HG02588 (cell line): Measurements from ENCODE around the gene KCNK18.

Experiments
- ATAC-seq: cut with Tn5 transposase; IDR thresholded peaks from one replicate; pipeline ENCODE4 v1.9.1; 2021; ENCODE audit warnings: mild to moderate bottlenecking, moderate library complexity; ENCODE audit not compliant: unreplicated experiment

Gene KCNK18

DNA sequence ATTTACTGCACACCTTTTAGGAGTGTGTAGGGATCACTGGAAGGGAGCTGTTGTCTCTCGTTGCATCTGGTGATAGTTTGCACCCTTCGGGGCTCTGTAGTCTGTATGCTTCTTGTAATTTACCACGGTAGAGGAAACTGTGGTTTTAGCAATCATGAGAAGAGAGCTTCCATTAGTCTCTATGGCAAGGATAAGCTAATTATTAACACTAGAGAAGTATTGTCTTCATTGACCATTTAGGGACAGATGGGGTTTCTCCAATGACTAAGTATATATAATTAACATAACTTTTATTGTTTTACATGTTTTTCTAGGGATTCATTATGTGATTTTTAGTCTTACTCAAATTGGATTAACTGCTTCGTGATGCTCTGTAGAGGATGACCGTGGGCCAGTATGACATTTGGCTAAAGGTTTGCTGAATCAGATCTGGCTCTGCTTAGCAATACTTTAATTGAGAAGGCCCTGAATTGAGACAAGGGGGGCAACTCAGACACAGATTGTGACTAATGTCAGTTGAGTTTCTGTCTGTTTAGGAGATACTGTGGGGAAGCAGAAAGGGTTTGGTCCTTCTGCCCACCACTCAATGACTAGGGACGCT lies 52.3 kb downstream of the KCNK18 start:
- no peak for ATAC-seq

DNA sequence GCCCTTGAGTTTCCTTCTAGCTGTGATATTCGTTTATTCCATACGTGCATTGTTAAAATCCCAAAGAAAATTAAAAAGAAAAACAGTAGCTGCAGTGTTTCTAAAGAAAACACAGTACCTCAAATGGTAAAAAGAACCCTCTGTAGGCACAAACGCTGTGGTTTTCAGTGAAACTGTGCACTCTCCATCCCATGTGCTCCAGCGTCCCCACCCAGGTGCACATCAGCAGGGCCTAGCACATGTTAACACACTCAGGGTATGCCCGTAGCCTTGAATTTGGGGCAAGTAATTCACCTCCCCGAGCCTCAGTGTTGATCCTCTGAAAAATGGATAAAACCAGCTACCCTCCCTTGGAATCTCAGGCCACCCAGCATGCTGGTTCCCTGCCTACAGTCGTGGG lies 53.1 kb downstream of the KCNK18 start:
- ATAC-seq, result no peak

DNA sequence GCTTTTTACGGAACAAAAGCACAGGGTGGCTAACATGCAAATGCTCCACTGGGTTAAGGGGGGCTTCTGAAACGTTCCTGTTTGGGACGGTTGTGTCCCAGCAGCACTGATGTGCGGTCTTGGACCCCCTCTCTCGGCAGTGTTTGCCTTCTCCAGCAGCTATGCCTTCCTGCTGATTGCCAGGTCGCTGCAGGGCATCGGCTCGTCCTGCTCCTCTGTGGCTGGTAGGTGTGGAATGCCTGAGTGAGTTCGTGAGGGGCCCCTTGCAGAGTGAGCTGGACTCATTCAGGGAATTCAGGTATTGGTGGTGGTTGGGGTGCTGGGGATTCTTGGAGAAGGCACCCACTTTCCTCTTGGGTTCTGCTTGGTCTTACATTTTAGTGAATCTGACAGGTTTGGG lies 56.6 kb downstream of the KCNK18 start:
- ATAC-seq, result no peak

DNA sequence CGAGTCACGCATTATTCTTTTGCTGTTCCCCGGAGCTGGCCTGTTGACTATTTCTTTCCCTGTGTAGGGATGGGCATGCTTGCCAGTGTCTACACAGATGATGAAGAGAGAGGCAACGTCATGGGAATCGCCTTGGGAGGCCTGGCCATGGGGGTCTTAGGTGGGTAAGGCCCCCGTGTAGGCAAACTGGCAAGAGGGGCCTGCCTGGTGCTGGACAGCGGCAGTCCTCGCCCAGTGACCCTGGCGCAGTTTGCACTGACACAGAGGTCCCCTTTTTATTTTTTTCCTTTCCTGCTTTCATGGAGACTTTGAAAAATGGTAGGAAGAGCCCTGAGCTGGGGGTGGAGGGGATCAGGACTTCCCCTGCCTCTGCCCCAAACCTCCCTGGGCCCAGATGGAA lies 57.0 kb downstream of the KCNK18 start:
- no peak for ATAC-seq

DNA sequence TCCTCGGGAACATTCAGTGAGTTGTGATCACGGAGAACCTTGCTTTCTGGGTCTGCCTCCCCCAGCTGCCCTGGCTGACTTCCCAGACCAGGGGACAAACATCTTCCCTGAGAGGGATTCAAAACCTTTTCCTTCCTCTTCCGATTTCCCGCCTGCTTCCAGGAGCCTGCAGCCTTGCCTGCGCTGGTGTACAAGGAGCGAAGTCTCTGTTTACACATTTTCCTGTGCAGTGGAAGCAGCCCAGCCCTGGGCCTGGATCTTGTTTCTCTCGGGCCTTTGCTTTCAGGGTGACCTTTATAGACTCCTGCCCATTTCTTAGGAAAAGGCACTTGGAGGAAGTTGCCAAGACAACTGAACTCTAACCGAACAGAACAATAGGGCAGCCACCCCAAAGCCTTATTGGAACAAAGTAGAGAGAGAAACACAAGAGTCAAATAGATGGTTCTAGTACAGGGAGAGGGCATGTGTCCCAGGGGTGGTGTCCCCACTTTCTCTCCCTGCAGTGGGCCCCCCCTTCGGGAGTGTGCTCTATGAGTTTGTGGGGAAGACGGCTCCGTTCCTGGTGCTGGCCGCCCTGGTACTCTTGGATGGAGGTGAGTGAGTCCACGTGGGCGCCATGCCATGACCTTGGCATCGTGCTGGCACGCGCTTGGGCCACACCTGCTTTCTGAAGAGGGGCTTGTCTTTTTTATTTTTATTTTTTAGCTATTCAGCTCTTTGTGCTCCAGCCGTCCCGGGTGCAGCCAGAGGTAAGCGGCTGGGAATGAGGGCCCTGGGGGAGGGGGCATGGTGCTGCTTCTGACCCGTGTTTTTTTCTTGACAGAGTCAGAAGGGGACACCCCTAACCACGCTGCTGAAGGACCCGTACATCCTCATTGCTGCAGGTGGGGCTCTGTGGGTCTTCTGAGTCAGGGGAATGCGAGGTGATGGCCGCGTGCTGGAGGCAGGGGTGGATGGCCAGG lies 57.8 kb downstream of the KCNK18 start:
- ATAC-seq, result no peak

DNA sequence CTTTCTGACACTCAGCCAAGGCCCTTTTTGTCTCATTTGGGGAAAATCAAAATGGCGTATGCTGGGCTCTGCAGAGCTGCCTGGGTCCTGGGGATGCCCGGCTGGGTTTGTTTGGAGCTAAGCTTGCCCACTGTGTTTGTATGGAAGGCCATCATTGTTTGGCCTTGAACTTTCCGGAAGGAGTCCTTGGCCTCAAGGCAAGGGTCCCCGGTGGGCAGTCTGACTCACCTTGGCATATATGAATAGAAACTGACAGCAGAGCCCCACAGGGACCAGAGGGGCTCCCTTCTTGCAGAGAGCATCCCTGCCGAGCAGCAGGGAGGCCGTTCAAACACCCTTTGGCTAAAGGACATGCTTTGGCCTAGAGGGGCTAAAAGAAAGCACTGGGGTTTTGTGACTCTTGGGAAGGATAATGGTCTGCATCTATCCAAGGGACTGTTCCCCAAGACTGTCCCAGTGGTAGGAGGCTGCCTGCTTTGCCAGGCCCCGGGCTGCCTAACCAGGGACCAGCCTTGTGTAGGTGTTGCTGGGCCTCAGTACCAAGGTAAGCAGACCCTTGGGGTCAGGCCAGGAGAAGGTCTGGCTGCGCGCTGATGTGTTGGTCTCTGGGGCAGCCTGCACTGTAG lies 58.7 kb downstream of the KCNK18 start:
- no peak for ATAC-seq

DNA sequence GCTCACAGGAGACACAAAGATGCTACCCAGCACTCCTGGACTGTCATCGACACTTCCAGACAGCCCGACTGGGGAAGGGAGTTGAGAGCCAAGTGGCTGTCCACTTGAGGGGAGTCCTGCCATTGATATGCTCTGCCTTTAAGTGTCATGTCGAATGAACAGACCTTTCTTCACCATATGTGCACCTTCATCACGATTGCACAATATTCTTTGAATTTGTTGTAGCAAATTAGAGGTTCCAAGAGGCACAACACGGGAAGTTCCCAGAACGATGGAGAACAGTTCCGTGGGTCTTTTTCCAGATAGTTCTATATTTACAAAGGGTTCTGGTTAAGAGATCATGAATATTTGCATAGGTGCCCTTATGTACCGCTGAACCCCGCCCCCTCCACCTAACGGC lies 59.6 kb downstream of the KCNK18 start:
- no peak for ATAC-seq

DNA sequence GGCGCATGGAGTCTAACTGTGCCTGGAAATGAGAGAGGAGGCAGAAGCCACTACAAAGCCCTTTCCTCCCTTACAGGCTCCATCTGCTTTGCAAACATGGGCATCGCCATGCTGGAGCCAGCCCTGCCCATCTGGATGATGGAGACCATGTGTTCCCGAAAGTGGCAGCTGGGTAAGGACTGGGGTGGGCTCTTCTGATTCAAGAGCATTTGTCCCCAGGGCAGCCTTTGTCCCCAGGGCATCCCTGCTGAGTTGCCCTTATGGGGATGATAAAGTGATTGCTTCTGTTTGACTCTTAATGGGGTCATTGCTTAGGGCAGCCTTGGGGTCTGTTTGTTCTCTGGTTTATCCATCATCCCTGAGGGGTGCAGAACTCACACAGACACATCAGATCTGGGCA lies 60.4 kb downstream of the KCNK18 start:
- no peak for ATAC-seq

DNA sequence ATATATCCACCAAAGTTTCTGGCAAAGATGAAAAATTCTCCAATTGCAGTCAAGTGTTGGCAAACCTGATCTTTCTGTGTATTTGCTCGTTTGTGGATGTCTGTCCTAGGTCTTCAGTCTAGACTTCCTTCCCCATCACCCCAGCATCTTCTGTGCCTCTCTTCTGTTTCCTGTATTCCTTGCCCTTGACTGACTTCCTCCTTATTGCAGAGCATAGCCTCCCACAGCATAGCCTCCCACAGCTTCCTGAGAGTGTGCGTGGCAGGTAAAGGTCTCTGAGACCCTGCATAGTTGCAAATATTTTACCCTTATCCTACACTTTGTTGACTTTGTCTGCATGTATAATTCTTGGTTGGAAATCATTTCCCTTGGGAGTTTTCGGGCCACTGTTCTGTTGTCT lies 62.0 kb downstream of the KCNK18 start:
- no peak for ATAC-seq
